ENCODE measurements around the gene PHF12.

The PHF12 gene

DNA sequence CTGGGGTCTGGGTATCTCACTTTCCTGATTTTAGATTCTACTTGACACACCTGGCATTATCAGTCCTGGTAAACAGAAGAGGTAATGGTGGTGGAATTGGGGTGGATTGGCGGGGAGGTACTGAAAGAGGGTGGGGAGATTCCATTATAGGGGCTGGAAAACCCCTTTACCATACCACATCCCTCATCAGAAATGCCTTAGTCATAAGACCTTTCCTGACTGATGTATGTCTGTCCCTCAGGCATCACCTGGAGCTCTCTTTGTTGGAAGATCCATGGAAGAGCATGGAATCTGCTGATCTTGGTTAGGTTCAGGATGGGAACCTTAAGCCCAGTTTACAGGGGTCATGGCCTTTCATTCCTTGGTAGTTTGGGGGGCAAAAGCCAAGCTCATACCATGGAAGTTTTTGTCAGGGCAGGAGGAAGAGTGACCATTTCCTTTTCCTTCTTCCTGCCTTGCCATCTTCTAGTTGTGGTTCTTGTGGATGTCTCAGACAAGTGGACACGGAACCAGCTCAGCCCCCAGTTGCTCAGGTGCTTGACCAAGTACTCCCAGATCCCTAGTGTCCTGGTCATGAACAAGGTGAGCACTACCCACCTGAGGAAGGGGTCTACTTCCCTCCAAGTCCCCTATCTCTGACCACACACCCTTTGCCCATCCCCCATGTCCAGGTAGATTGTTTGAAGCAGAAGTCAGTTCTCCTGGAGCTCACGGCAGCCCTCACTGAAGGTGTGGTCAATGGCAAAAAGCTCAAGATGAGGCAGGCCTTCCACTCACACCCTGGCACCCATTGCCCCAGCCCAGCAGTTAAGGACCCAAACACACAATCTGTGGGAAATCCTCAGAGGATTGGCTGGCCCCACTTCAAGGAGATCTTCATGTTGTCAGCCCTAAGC, 93.2 kb downstream of the PHF12 start:
- DNase-seq (ENCODE audit: low spot score), result no peak

DNA sequence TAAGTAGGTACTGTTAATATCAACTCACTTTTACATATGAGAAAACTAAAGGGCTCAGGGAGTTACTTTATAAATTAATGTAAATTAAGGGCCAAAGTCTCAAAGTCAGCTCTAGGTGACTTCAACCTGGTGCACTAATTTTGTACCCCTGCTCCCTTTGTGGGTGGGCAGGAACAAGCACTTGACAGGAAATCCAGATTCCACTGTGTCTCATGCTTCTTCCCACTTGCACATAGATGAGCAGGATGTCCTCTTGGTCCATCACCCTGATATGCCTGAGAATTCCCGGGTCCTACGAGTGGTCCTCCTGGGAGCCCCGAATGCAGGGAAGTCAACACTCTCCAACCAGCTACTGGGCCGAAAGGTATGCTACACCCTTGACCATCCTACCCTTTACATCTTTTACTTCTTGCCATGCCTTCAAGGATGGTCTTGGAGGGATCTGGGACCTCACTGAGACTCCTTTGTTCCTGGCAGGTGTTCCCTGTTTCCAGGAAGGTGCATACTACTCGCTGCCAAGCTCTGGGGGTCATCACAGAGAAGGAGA, 95.2 kb downstream of the PHF12 start:
- DNase-seq (ENCODE audit: low spot score), result no peak

DNA sequence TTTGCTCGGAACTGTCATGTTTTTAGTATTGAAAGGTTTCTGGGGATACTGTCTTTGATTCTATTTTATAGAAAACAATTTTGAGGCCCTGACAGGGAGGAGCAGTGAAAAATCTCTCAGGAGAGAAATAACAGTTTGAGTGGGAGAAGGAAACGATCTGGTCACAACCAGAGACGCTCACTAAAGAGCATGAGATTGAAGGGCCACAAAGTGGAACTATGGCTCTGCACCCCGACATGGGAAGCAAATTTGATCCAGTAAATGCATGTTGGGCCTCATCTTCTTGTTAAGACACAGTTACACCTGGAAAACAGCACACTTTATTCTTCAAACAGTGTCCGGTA, 96.0 kb downstream of the PHF12 start:
- no peak for DNase-seq (ENCODE audit: low spot score)
